CD14-positive monocyte (primary cell): ENCODE measurements around the gene TSPAN16. TPM values are rescaled to one million over a fixed set of nuclear protein-coding genes. Genes with fewer than 3 reads are reported as not detected.

Experiments
- DNase-seq, 3 donors: peaks; one replicate each; pipeline ENCODE4 v3.0.0-alpha.2; 2011 to 2022
- H2AFZ ChIP-seq: 2 replicates; pipeline ENCODE4 v1.6.0; 2012; ENCODE audit warnings: mild to moderate bottlenecking, low read depth, low read length, inconsistent platforms; ENCODE audit not compliant: insufficient read depth, poor library complexity, severe bottlenecking
- H3K27ac ChIP-seq, 2 donors: 1 replicate in 1 of 2; 2 replicates in 1 of 2; pipeline ENCODE4 v1.5.1; 2012 to 2013; ENCODE audit warnings: low read length in 2 of 2, control low read depth in 1 of 2, inconsistent platforms in 1 of 2, low read depth in 1 of 2, mild to moderate bottlenecking in 1 of 2
- H3K27me3 ChIP-seq, 2 donors: one replicate each; pipeline versions ENCODE4 v1.6.0 to v1.6.1; 2011 to 2013; ENCODE audit warnings: low read length in 2 of 2; ENCODE audit not compliant: control insufficient read depth in 2 of 2, insufficient read depth in 2 of 2
- H3K36me3 ChIP-seq, 2 donors: replicated peaks in 1 of 2; 1 replicate in 1 of 2; 2 replicates in 1 of 2; pipeline versions ENCODE4 v1.5.1 to v1.6.1; 2012 to 2013; ENCODE audit warnings: low read length in 2 of 2, control low read depth in 1 of 2, inconsistent platforms in 1 of 2, mild to moderate bottlenecking in 1 of 2; ENCODE audit not compliant: insufficient read depth in 2 of 2, control insufficient read depth in 1 of 2
- H3K4me1 ChIP-seq, 2 donors: 1 replicate in 1 of 2; 2 replicates in 1 of 2; pipeline versions ENCODE4 v1.5.1 to v1.6.1; 2012 to 2013; ENCODE audit warnings: low read length in 2 of 2, control low read depth in 1 of 2, inconsistent platforms in 1 of 2, mild to moderate bottlenecking in 1 of 2, moderate library complexity in 1 of 2; ENCODE audit not compliant: insufficient read depth in 2 of 2, control insufficient read depth in 1 of 2
- H3K4me2 ChIP-seq: replicated peaks from 2 replicates; pipeline ENCODE3; 2012; ENCODE audit warnings: low read length, moderate library complexity, mild to moderate bottlenecking; ENCODE audit not compliant: poor library complexity, severe bottlenecking; ENCODE audit errors: extremely low read depth
- H3K4me3 ChIP-seq, 3 experiments: fragments of 200-600 bp in 1 of 3; sonication (generic) in 1 of 3; replicated peaks in 1 of 3; 1 replicate in 2 of 3; 2 replicates in 1 of 3; pipeline ENCODE4 v1.5.1; 2011 to 2013; ENCODE audit warnings: low read length in 3 of 3, mild to moderate bottlenecking in 3 of 3, control low read depth in 2 of 3, low read depth in 2 of 3, inconsistent platforms in 1 of 3, moderate library complexity in 1 of 3
- H3K79me2 ChIP-seq: 2 replicates; pipeline ENCODE4 v1.6.0; 2012; ENCODE audit warnings: mild to moderate bottlenecking, control low read depth, inconsistent platforms, low read length, moderate library complexity; ENCODE audit not compliant: insufficient read depth
- H3K9ac ChIP-seq: 2 replicates; pipeline ENCODE4 v1.6.0; 2017; ENCODE audit warnings: low read length, mild to moderate bottlenecking; ENCODE audit not compliant: insufficient read depth, poor library complexity, severe bottlenecking
- H3K9me3 ChIP-seq, 2 donors: replicated peaks in 1 of 2; 1 replicate in 1 of 2; 2 replicates in 1 of 2; pipeline versions ENCODE4 v1.5.1 to v1.6.1; 2012 to 2013; ENCODE audit warnings: low read length in 2 of 2, control low read depth in 1 of 2; ENCODE audit not compliant: control insufficient read depth in 1 of 2, insufficient read depth in 1 of 2
- H4K20me1 ChIP-seq: 2 replicates; pipeline ENCODE4 v1.6.0; 2012; ENCODE audit warnings: mild to moderate bottlenecking, low read length, control low read depth, moderate library complexity; ENCODE audit not compliant: insufficient read depth
- H3K27ac Mint-ChIP-seq, 7 donors: one replicate each; pipeline ENCODE4 v1.8.0; 2020; ENCODE audit warnings: mild to moderate bottlenecking in 7 of 7, mixed read lengths in 7 of 7, moderate library complexity in 6 of 7, inconsistent platforms in 2 of 7
- H3K27me3 Mint-ChIP-seq, 3 donors: one replicate each; pipeline ENCODE4 v1.8.0; 2021 to 2022; ENCODE audit warnings: low read depth in 3 of 3, mild to moderate bottlenecking in 3 of 3, mixed read lengths in 3 of 3, moderate library complexity in 3 of 3, inconsistent platforms in 1 of 3
- H3K36me3 Mint-ChIP-seq, 2 donors: one replicate each; pipeline ENCODE4 v1.8.0; 2020; ENCODE audit warnings: mixed read lengths in 2 of 2, inconsistent platforms in 1 of 2, mild to moderate bottlenecking in 1 of 2
- H3K4me1 Mint-ChIP-seq: one replicate; pipeline ENCODE4 v1.8.0; 2020; ENCODE audit warnings: mild to moderate bottlenecking, mixed read lengths
- H3K4me3 Mint-ChIP-seq, 2 donors: one replicate each; pipeline ENCODE4 v1.8.0; 2020; ENCODE audit warnings: mild to moderate bottlenecking in 2 of 2, mixed read lengths in 2 of 2, moderate library complexity in 1 of 2
- H3K9me3 Mint-ChIP-seq, 7 donors: one replicate each; pipeline ENCODE4 v1.8.0; 2020 to 2022; ENCODE audit warnings: mixed read lengths in 7 of 7, mild to moderate bottlenecking in 6 of 7, moderate library complexity in 6 of 7, inconsistent platforms in 2 of 7
- WGBS: methylation state at CpG from one replicate; pipeline ENCODE4 v1.1.5; 2013; ENCODE audit warnings: missing lambda C conversion rate; ENCODE audit not compliant: insufficient coverage; 5-methylcytosine and 5-hydroxymethylcytosine counted together
- intact Hi-C, 2 donors: fragments of 100-400 bp; cut with micrococcal nuclease; formaldehyde crosslinking; loops; one replicate each; pipeline versions ENCODE4 v1.15.0 to v1.15.1; 2023
- polyA plus RNA-seq, 3 donors: library from polyadenylated mRNA; depleted of rRNA in 1 of 3; unstranded in 2 of 3; stranded (reverse) in 1 of 3; fragments of 300-500 nt in 2 of 3; fragments of >200 nt in 1 of 3; fragmentation: Illumina TruSeq in 2 of 3; gene quantifications; 1 replicate in 2 of 3; 2 replicates in 1 of 3; pipeline ENCODE4 v1.2.3, GENCODE V29; 2012 to 2021
- TF ChIP-seq, protein P1 (sequence below): fragments of 200-600 bp; IDR thresholded peaks from one replicate; pipeline ENCODE4 v1.8.0; 2022; ENCODE audit warnings: antibody characterized with exemption, mild to moderate bottlenecking

The TSPAN16 gene
- polyA plus RNA-seq, 3 donors = 0.08 to 0.31 TPM; not detected in 1

DNA sequence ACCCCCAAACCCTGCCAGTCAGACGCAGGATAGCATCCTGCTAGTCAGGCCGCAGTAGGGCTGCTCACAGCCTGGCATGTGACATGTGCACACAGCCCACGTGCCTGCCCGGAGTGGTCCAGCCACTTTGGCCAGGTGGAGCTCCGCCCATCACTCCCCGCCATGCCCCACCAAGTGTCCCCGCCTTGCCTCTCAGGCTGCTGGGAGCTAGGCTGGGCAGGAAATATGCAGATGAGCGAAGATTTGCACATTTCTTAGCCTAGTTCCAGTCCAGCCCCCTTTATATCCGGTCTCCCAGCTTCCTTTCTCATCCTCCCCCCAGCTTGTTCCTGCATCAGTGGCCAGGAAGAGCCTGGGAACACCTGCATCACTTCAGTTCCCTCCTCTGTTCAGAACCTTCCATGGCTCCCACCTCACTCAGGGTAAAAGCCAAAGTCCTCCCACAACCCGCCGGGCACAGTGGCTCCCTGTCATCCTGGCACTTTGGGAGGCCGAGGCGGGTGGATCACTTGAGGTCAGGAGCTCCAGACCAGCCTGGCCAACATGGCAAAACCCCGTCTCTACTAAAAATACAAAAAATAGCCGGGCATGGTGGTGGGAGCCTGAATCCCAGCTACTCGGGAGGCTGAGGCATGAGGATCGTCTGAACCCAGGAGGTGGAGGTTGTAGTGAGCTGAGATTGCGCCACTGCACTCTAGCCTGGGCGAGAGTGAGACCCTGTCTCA lies 31.3 kb upstream of the TSPAN16 start:
- peak overlapping the region in 1 of 2 donors; percentile 58 for H3K4me3 Mint-ChIP-seq
- no peak for DNase-seq
- H3K9me3 Mint-ChIP-seq = peaks cover 0 to 14% (median 9%) of the 10 kb centered on the region in 7 donors
- H4K20me1 ChIP-seq = no peaks in the 10 kb centered on the region
- no peak overlapping the region for H3K4me2 ChIP-seq
- WGBS = 86% methylated on average over 15 of the region's 19 CpGs
- H3K9me3 ChIP-seq = peaks cover 0 to 5% of the 10 kb centered on the region in 2 donors
- H3K36me3 Mint-ChIP-seq = no peaks in the 10 kb centered on the region
- intact Hi-C loops = no loop called here
- TF ChIP-seq, protein P1, sequence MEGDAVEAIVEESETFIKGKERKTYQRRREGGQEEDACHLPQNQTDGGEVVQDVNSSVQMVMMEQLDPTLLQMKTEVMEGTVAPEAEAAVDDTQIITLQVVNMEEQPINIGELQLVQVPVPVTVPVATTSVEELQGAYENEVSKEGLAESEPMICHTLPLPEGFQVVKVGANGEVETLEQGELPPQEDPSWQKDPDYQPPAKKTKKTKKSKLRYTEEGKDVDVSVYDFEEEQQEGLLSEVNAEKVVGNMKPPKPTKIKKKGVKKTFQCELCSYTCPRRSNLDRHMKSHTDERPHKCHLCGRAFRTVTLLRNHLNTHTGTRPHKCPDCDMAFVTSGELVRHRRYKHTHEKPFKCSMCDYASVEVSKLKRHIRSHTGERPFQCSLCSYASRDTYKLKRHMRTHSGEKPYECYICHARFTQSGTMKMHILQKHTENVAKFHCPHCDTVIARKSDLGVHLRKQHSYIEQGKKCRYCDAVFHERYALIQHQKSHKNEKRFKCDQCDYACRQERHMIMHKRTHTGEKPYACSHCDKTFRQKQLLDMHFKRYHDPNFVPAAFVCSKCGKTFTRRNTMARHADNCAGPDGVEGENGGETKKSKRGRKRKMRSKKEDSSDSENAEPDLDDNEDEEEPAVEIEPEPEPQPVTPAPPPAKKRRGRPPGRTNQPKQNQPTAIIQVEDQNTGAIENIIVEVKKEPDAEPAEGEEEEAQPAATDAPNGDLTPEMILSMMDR = no peak
- no peak overlapping the region for H3K9ac ChIP-seq
- H3K4me1 ChIP-seq = peaks cover 7 to 10% of the 10 kb centered on the region in 2 donors
- H3K27ac ChIP-seq = no peak overlapping the region
- H3K27me3 Mint-ChIP-seq = peaks cover 70 to 94% (median 83%) of the 10 kb centered on the region in 3 donors
- H3K4me3 ChIP-seq = no peak overlapping the region
- H3K4me1 Mint-ChIP-seq = peaks cover 2% of the 10 kb centered on the region
- H3K27ac Mint-ChIP-seq = no peak overlapping the region
- H3K79me2 ChIP-seq = no peaks in the 10 kb centered on the region
- no peak overlapping the region for H2AFZ ChIP-seq
- no peaks in the 10 kb centered on the region for H3K36me3 ChIP-seq
- peaks cover 24 to 75% of the 10 kb centered on the region in 2 donors for H3K27me3 ChIP-seq

DNA sequence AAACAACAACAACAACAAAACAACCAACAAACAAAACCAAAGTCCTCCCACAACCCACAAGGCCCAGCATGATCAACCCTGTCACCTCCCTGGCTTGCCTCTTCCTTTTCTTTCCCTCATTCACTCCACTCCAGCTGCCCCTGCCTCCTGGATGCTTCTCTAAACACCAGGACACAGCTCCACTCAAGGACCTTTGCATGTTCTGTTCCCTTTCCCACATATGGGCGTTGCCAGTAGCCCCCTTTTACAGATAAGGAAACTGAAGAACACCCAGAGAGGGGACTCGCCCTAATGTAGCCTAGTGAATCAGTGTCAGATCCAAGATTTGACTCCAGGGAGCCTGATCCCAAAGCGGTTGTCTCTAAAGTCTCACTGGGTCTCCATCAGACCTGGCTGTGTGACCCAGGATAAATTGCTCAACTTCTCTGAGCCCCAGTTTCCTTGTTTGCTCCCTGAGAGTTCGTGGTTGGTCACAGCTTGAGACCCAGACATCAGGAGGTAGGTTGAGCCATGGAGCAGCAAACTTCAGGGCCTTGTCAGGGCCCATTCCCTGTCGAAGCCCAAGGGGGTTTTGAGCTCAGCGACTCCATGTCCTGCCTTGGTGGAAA lies 30.7 kb upstream of the TSPAN16 start:
- Mint-ChIP-seq H3K4me1 (peaks cover 2% of the 10 kb centered on the region), H3K27me3 (peaks cover 72 to 95% (median 82%) of the 10 kb centered on the region in 3 donors), H3K27ac (no peak overlapping the region), H3K4me3 (peak overlapping the region in 1 of 2 donors; percentile 58), H3K9me3 (peaks cover 0 to 14% (median 9%) of the 10 kb centered on the region in 7 donors), H3K36me3 (no peaks in the 10 kb centered on the region)
- H3K9me3 ChIP-seq = peaks cover 0 to 5% of the 10 kb centered on the region in 2 donors
- H3K4me3 ChIP-seq = no peak overlapping the region
- intact Hi-C loops = no loop called here
- peaks cover 24 to 74% of the 10 kb centered on the region in 2 donors for H3K27me3 ChIP-seq
- H3K9ac ChIP-seq = no peak overlapping the region
- WGBS = 93% methylated on average over 6 of the region's 6 CpGs
- no peaks in the 10 kb centered on the region for H4K20me1 ChIP-seq
- DNase-seq = no peak
- H3K79me2 ChIP-seq = no peaks in the 10 kb centered on the region
- H3K4me2 ChIP-seq = no peak overlapping the region
- TF ChIP-seq, protein P1 = no peak
- H3K4me1 ChIP-seq = peaks cover 7 to 10% of the 10 kb centered on the region in 2 donors
- H2AFZ ChIP-seq = no peak overlapping the region
- H3K36me3 ChIP-seq = no peaks in the 10 kb centered on the region
- H3K27ac ChIP-seq = no peak overlapping the region
